Activated naive CD8-positive, alpha-beta T cell (primary cell): ENCODE data around the gene DNAH2.

ENCODE experiments used
- H3K27ac Mint-ChIP-seq: one replicate; pipeline ENCODE4 v1.8.0; 2021; ENCODE audit warnings: mixed read lengths
- H3K27me3 Mint-ChIP-seq: one replicate; pipeline ENCODE4 v1.8.0; 2021; ENCODE audit warnings: mixed read lengths
- H3K36me3 Mint-ChIP-seq: one replicate; pipeline ENCODE4 v1.8.0; 2021; ENCODE audit warnings: mixed read lengths
- H3K4me1 Mint-ChIP-seq: one replicate; pipeline ENCODE4 v1.8.0; 2021; ENCODE audit warnings: low read depth, mixed read lengths
- H3K4me3 Mint-ChIP-seq: one replicate; pipeline ENCODE4 v1.8.0; 2021; ENCODE audit warnings: mild to moderate bottlenecking, mixed read lengths
- H3K9me3 Mint-ChIP-seq: one replicate; pipeline ENCODE4 v1.8.0; 2021; ENCODE audit warnings: low read depth, mixed read lengths

Gene DNAH2

DNA sequence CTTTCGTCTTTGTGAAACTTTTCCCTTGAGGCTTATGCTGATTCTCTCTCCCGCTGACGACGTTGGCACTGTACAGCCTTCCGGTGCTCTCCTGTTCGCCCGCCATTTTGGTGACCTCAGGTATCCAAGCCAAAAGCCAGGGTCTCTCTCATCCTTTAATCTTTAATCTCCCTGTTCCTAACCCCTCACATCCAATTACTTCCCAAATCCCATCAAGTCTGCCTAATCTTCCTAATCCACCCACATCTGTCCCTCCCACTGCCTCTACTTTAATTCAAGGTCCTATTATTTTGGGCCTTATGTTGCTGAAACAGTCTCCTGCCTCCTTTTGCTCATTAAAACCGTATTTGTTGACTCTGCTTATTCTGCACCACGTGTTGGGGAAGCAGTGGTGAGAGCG is 22.0 kb upstream of the DNAH2 start:
- no peaks in the 10 kb centered on the region for H3K27me3 Mint-ChIP-seq
- H3K4me3 Mint-ChIP-seq = no peak overlapping the region
- H3K36me3 Mint-ChIP-seq = peaks cover 23% of the 10 kb centered on the region
- no peaks in the 10 kb centered on the region for H3K4me1 Mint-ChIP-seq
- no peak overlapping the region for H3K27ac Mint-ChIP-seq
- no peaks in the 10 kb centered on the region for H3K9me3 Mint-ChIP-seq

DNA sequence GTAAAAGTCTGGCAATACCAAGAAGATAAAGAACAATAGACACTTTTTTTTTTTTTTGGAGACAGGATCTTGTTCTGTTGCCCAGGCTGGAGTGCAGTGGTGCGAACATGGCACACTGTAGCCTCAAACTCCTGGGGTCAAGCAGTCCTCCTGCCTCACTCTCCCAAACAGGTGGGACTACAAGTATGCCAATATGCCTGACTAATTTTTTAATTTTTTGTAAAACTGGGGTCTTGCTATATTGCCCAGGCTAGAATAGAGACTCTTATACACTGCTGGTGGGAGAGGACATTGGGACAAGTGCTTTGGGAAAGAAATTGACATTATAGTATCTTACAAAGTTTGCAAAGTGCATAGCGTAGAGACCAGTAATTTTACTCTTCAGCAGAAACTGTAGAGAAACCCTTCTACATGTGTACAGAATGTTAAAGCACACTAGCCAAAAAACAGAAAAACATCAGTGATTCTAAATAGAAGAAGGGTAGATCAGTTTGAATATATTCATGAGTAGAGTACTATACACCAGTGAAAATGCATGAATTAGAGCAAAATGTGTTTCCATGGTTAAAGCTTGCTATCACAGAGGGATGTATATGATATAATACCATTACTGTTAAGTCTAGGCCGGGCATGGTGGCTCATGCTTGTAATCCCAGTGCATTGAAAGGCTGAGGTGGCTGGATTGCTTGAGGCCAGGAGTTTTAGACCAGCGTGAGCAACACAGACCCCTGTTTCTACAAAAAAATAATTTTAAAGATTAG is 19.5 kb upstream of the DNAH2 start:
- no peaks in the 10 kb centered on the region for H3K27me3 Mint-ChIP-seq
- H3K27ac Mint-ChIP-seq = no peak overlapping the region
- H3K4me3 Mint-ChIP-seq = no peak overlapping the region
- no peaks in the 10 kb centered on the region for H3K4me1 Mint-ChIP-seq
- peaks cover 36% of the 10 kb centered on the region for H3K36me3 Mint-ChIP-seq
- H3K9me3 Mint-ChIP-seq = no peaks in the 10 kb centered on the region

DNA sequence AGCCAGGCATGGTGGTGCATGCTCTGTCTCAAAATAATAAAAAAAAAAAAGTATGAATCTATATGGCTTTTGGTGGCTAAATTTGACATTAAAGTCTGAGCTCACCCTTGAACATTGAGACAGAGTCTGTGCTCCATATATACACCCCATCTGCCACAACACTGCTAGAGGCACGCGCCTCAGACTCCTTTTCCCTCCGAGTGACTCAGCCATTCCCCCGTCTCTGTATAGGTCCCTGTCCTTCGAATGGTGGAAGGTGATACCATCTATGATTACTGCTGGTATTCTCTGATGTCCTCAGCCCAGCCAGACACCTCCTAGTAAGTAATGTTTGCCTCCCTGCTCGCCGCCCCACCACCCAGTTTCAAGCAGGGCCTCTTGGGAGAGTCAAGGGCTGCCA is 17.0 kb upstream of the DNAH2 start:
- H3K36me3 Mint-ChIP-seq = peaks cover 31% of the 10 kb centered on the region
- no peak overlapping the region for H3K27ac Mint-ChIP-seq
- H3K27me3 Mint-ChIP-seq = peaks cover 8% of the 10 kb centered on the region
- H3K9me3 Mint-ChIP-seq = no peaks in the 10 kb centered on the region
- H3K4me3 Mint-ChIP-seq = no peak overlapping the region
- peaks cover 8% of the 10 kb centered on the region for H3K4me1 Mint-ChIP-seq

DNA sequence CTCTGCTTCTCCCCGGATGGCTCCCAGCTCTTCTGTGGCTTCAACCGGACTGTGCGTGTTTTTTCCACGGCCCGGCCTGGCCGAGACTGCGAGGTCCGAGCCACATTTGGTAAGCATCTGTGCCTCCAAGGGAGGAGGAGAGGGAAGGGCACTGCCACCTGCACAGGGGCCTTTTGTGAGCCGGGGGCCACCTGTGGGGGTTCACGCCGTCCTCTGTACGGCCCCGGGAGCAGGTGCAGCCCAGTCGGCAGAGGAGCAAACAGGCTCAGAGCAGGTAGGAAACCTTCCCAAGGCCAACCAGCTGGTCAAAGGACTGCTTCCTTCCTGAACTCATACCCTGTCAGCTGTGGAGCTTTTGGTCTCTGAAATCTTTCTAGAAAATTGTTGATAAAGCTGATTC is 15.9 kb upstream of the DNAH2 start:
- Mint-ChIP-seq H3K27me3 (peaks cover 14% of the 10 kb centered on the region), H3K27ac (no peak overlapping the region), H3K9me3 (no peaks in the 10 kb centered on the region), H3K36me3 (peaks cover 22% of the 10 kb centered on the region), H3K4me3 (no peak overlapping the region), H3K4me1 (peaks cover 13% of the 10 kb centered on the region)

DNA sequence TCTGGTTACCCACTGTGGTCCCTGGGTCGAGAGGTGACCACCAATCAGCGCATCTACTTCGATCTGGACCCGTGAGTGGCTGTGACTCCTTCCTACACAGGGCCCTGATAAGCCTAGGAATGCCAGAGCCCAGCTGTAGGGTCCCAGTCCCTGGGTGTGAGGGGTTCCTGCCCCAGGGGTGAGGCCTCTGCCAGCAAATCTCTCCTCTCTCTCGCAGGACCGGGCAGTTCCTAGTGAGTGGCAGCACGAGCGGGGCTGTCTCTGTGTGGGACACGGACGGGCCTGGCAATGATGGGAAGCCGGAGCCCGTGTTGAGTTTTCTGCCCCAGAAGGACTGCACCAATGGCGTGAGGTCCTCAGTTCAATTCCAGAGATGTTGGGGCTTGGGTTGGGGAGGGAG is 14.8 kb upstream of the DNAH2 start:
- Mint-ChIP-seq H3K9me3 (no peaks in the 10 kb centered on the region), H3K36me3 (peaks cover 19% of the 10 kb centered on the region), H3K4me3 (no peak overlapping the region), H3K4me1 (peaks cover 13% of the 10 kb centered on the region), H3K27me3 (peaks cover 16% of the 10 kb centered on the region), H3K27ac (no peak overlapping the region)

DNA sequence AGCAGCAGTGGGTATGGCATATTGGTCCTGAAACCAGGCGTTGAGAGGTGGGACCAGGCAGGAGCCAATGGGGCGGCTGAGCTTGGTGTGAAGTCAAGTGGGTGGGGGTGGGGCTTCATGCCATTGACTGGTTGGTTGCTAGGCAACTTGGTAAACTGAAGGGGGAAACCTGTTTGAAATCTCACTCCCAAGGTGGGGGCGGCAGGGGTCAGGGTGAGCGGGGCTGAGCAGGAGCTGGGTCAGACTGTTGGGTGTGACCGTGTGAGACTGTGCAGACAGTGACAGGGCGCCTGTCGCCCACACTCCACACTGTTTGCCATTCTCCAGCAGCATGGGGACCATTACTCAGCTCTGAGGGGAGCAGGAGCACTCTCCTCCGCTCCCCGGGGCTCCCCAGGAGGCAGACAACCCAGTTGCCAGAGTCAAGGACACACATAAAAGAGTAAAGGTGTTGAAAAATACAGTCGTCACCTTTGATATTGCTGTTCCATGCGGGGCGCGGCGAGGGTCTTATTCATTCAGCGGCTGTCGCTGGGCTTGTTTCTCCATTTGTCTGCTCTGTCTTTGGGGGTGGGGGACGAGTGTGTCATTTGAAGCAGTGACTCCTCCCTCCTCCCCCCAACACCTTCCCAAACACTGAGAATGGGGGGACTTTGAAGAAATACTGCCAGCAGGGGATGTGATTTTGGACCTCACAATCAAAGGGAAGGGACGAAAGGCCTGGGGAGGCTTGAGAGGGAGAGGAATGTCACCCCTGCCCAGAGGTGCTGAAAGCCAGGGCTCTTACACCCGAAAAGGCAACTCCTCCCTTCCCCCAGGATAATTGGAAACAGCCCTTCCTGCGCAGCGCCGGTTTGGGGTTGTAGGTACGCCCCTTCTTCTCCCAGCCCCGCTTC is 13.7 kb upstream of the DNAH2 start:
- no peaks in the 10 kb centered on the region for H3K9me3 Mint-ChIP-seq
- peaks cover 13% of the 10 kb centered on the region for H3K4me1 Mint-ChIP-seq
- peaks cover 15% of the 10 kb centered on the region for H3K36me3 Mint-ChIP-seq
- H3K27ac Mint-ChIP-seq = no peak overlapping the region
- peaks cover 16% of the 10 kb centered on the region for H3K27me3 Mint-ChIP-seq
- peak overlapping the region; percentile 83 for H3K4me3 Mint-ChIP-seq

DNA sequence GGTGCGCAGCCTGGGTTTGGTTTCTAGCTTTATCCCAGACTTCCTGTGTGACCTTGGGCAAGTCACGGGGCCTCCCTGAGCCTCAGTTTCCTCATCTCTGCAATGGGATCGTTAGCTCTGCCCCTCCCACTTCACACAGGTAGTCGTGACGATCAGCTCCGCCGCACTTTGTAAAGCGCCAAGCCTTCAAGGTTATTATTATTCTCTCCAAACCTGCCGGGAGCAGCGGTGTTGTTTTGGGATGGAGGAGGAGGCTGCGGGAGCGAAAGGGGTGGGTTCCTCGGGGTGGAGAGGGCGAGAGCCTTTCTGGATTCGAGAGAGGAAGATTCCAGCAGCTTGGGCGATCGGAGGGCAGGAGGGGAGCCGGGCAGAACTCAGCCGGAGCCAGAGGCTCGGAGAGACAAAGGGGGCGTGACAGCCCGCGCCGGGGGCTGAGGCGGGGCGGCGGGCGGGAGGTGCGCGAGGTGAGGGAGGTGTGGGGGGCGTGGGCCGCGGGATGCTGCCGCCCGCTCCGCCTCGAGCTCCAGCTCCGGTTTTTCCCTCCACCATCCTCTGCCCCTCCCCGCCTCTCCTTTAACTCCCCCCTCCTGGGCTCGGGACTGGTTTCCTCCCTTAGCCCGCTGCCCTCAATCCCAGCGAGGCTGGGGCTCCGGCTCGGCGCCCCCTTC is 12.8 kb upstream of the DNAH2 start, which contains the start of gene EFNB3:
Gene EFNB3, plus strand, starts transcription at position 602 of the 668 bp plus-strand sequence. CDS start 397 bp downstream, outside the sequence.
- Mint-ChIP-seq H3K4me3 (peak within 1 kb of the TSS; percentile 83), H3K9me3 (no peaks in the 10 kb centered on the region)

DNA sequence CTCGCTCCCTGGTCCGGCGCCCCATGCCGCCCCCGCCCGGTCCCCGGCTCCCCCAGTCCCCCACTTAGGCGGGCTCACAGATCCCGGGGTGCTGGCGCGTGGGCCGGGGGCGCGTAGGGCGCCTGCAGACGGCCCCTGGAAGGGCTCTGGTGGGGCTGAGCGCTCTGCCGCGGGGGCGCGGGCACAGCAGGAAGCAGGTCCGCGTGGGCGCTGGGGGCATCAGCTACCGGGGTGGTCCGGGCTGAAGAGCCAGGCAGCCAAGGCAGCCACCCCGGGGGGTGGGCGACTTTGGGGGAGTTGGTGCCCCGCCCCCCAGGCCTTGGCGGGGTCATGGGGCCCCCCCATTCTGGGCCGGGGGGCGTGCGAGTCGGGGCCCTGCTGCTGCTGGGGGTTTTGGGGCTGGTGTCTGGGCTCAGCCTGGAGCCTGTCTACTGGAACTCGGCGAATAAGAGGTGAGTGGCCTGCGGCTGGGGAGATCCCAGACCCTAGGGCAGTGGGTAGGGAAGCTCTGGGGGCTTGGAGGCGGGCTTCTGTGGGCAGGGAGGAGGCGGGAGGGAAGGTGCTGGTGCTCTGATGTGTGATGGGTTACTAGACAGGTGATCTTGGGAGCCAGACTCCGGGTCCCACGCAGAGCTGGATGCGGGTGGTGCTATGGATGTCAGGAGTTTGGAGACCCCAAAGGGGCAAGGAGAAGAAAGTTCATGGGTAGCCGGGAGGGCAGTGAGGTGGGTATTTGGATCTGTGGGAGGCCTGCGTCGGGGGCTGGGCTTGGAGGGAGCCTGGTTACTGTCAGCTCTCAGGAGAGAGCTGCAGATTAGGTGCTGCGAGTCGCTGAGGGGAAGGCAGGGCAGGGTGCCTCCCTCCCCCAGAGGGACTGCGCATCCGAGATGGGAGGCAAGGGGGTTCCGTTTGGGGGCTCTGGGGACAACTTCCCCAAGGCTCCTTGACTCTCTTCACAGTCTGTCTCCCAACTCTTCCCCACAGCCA is 12.0 kb upstream of the DNAH2 start:
- no peak overlapping the region for H3K27ac Mint-ChIP-seq
- peak overlapping the region; percentile 73 for H3K4me3 Mint-ChIP-seq
- peaks cover 20% of the 10 kb centered on the region for H3K4me1 Mint-ChIP-seq
- peaks cover 13% of the 10 kb centered on the region for H3K36me3 Mint-ChIP-seq
- peaks cover 16% of the 10 kb centered on the region for H3K27me3 Mint-ChIP-seq
- no peaks in the 10 kb centered on the region for H3K9me3 Mint-ChIP-seq

More for the DNA sequence above, 12.8 kb upstream of the DNAH2 start, which contains the start of gene EFNB3:
- H3K4me1 Mint-ChIP-seq = peaks cover 13% of the 10 kb centered on the region
- H3K36me3 Mint-ChIP-seq = peaks cover 15% of the 10 kb centered on the region
- no peak within 1 kb of the TSS for H3K27ac Mint-ChIP-seq
- H3K27me3 Mint-ChIP-seq = peaks cover 16% of the 10 kb centered on the region

DNA sequence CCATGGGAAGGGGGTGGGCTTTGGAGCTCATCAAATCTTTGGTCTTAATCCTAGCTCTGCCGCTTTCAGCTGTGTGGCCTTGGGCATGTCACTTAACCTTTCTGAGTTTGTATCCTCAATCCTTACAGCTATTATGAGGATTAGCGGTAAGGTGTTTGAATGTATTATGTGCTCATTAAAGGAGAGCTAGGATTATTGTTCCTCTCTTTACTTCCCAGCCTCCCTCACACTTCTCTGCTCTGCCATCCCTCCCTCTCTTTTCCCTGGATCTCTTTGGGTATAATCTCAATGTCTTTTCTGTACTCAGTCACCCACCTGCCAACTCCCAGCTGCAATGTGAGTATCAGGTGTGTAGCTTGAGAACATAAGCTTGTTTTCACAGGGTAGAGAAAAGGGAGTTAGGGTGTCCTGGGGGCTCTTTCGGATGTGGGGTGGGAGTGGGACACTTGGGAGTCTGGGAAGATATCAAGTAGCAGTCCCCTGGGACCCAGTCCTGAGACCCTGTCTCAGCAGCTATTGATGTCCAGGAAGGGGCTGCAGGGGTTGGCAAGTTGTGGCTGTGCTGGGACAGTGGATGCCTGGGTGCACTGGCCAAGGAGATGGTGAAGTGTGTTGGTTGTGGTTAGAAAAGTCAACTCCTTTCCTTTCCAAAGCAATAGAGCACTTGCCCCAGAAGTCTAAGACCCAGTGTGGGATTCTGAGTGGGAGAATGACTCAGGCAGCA is 10.8 kb upstream of the DNAH2 start:
- Mint-ChIP-seq H3K27me3 (peaks cover 20% of the 10 kb centered on the region), H3K36me3 (peaks cover 11% of the 10 kb centered on the region), H3K4me1 (peaks cover 26% of the 10 kb centered on the region), H3K27ac (no peak overlapping the region), H3K9me3 (no peaks in the 10 kb centered on the region), H3K4me3 (peak overlapping the region; percentile 54)

DNA sequence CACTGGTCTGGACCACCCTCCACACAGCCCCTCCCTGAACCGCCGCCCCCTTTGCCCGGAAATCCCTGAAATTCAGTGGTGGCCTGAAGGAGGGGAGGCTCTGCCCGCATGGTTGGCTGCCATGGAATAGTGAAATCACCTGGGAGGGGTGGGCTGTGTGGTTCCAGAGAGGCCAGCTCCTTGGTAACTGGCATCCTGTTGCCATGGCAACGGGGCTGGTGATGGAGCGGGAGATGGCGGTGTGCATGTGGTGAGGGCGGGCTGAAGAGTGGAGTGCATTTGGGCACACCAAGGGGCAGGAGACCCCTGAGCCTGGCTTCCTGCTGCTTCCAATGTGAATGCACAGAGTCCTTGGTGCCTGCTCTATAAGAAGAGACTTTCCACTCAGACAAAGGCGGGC is 10.1 kb upstream of the DNAH2 start:
- Mint-ChIP-seq H3K4me3 (no peak overlapping the region), H3K27me3 (peaks cover 20% of the 10 kb centered on the region), H3K9me3 (no peaks in the 10 kb centered on the region), H3K27ac (no peak overlapping the region), H3K36me3 (peaks cover 6% of the 10 kb centered on the region), H3K4me1 (peaks cover 28% of the 10 kb centered on the region)

DNA sequence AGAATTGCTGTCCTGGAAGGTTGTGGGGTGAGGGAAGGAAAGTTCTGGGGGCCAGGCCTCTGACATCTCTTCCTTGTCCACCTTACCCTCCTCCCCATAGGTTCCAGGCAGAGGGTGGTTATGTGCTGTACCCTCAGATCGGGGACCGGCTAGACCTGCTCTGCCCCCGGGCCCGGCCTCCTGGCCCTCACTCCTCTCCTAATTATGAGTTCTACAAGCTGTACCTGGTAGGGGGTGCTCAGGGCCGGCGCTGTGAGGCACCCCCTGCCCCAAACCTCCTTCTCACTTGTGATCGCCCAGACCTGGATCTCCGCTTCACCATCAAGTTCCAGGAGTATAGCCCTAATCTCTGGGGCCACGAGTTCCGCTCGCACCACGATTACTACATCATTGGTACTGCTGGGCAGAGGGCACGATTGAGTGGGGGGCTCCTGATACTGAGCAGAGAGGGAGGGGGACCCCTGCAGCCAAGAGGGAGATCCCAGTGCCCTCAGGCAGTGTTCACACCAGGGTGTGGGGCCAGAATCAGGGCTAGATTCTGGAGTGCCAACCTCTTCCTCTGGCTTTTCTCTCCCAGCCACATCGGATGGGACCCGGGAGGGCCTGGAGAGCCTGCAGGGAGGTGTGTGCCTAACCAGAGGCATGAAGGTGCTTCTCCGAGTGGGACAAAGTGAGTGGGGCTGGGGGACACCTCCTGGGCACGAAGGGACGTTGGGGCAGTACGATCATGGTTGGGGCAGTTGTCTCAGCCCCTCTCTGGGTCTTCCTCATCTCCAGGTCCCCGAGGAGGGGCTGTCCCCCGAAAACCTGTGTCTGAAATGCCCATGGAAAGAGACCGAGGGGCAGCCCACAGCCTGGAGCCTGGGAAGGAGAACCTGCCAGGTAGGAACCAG is 9.4 kb upstream of the DNAH2 start:
- H3K4me1 Mint-ChIP-seq = peaks cover 28% of the 10 kb centered on the region
- H3K9me3 Mint-ChIP-seq = no peaks in the 10 kb centered on the region
- peaks cover 3% of the 10 kb centered on the region for H3K36me3 Mint-ChIP-seq
- no peak overlapping the region for H3K27ac Mint-ChIP-seq
- no peak overlapping the region for H3K4me3 Mint-ChIP-seq
- H3K27me3 Mint-ChIP-seq = peaks cover 23% of the 10 kb centered on the region

DNA sequence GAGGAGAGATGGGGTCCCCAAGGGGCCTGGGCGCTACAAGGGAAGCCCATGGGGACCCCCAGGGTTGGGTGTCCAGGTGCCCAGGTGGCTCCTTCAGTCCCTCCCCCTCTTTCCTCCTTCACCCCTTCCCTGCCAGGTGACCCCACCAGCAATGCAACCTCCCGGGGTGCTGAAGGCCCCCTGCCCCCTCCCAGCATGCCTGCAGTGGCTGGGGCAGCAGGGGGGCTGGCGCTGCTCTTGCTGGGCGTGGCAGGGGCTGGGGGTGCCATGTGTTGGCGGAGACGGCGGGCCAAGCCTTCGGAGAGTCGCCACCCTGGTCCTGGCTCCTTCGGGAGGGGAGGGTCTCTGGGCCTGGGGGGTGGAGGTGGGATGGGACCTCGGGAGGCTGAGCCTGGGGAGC is 8.5 kb upstream of the DNAH2 start:
- Mint-ChIP-seq H3K4me3 (no peak overlapping the region), H3K9me3 (no peaks in the 10 kb centered on the region), H3K4me1 (peaks cover 28% of the 10 kb centered on the region), H3K27ac (no peak overlapping the region), H3K36me3 (peaks cover 3% of the 10 kb centered on the region), H3K27me3 (peaks cover 26% of the 10 kb centered on the region)

DNA sequence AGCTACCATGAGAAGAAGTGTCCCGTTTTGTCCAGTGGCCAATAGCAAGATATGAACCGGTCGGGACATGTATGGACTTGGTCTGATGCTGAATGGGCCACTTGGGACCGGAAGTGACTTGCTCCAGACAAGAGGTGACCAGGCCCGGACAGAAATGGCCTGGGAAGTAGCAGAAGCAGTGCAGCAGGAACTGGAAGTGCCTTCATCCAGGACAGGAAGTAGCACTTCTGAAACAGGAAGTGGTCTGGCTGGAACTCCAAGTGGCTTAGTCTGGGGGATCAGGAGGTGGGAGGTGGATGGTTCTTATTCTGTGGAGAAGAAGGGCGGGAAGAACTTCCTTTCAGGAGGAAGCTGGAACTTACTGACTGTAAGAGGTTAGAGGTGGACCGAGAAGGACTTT is 7.2 kb upstream of the DNAH2 start:
- H3K4me1 Mint-ChIP-seq = peaks cover 21% of the 10 kb centered on the region
- no peak overlapping the region for H3K27ac Mint-ChIP-seq
- H3K4me3 Mint-ChIP-seq = no peak overlapping the region
- peaks cover 21% of the 10 kb centered on the region for H3K27me3 Mint-ChIP-seq
- peaks cover 3% of the 10 kb centered on the region for H3K36me3 Mint-ChIP-seq
- H3K9me3 Mint-ChIP-seq = no peaks in the 10 kb centered on the region
